Cardiac fibroblast (primary cell): ENCODE data around the gene TOB1.
A peak's percentile ranks its signal among the peaks of the same experiment; 100 is the strongest.

Experiments
- DNase-seq, 2 donors: peaks; one replicate each; pipeline versions ENCODE4 v3.0.0 to v3.0.0-alpha.2; 2010; ENCODE audit warnings: low read depth in 2 of 2
- H3K4me3 ChIP-seq, 2 donors: replicated peaks in 1 of 2; 1 replicate in 1 of 2; 2 replicates in 1 of 2; pipeline ENCODE4 v1.5.1; 2011; ENCODE audit warnings: low read depth in 2 of 2, low read length in 2 of 2, mild to moderate bottlenecking in 2 of 2, moderate library complexity in 1 of 2
- CTCF ChIP-seq: IDR thresholded peaks from one replicate; pipeline ENCODE4 v1.5.1; 2011; ENCODE audit warnings: low read depth, mild to moderate bottlenecking, low read length, inconsistent platforms

TOB1 gene

GRCh38 chr17:50868602-50869001 is 2.4 kb upstream of the TOB1 start:
- no peak for DNase-seq
- H3K4me3 ChIP-seq, result no peak overlapping the region
- no peak for TF ChIP-seq CTCF

- peak overlapping the region; percentile 70 to 74 for H3K4me3 ChIP-seq
- no peak for DNase-seq
- no peak for TF ChIP-seq CTCF
These were observed 1.9 kb upstream of the TOB1 start for GRCh38 chr17:50868140-50868438.

- H3K4me3 ChIP-seq, result peak overlapping the region; percentile 70 to 74
- TF ChIP-seq CTCF, result no peak
- DNase-seq, result peak; percentile 93 to 95
These were observed 1.4 kb upstream of the TOB1 start for GRCh38 chr17:50867363-50868139.

- peak overlapping the region; percentile 70 to 74 for H3K4me3 ChIP-seq
- TF ChIP-seq CTCF, result no peak
- no peak for DNase-seq
These were observed 802 bp upstream of the TOB1 start for GRCh38 chr17:50866950-50867362.

- no peak for DNase-seq
- H3K4me3 ChIP-seq, result peak overlapping the region; percentile 73 to 78
- no peak for TF ChIP-seq CTCF
These were observed 290 bp downstream of the TOB1 start for GRCh38 chr17:50865868-50866260.

GRCh38 chr17:50865060-50865867 is 890 bp downstream of the TOB1 start:
- DNase-seq, result peak; percentile 51
- no peak for TF ChIP-seq CTCF
- H3K4me3 ChIP-seq, result peak overlapping the region; percentile 73 to 78
